Activated CD4-positive, alpha-beta T cell treated with anti-CD3 and anti-CD28 coated beads, Interleukin-2, Interleukin-4, amounts not matched to agents 100 ng/mL and 50 ng/mL, durations not matched to agents 16 hours and 8 hours (primary cell): ENCODE data around the gene COG4.
"Not testable (repeated sequence)": the region's sequence is repeated elsewhere in the genome, so short reads cannot be mapped to it uniquely, and the experiment has no call there.

ENCODE experiments used
- DNase-seq: peaks from one replicate; pipeline ENCODE4 v3.0.0-alpha.2; 2020; ENCODE audit warnings: low spot score

The COG4 gene

DNA sequence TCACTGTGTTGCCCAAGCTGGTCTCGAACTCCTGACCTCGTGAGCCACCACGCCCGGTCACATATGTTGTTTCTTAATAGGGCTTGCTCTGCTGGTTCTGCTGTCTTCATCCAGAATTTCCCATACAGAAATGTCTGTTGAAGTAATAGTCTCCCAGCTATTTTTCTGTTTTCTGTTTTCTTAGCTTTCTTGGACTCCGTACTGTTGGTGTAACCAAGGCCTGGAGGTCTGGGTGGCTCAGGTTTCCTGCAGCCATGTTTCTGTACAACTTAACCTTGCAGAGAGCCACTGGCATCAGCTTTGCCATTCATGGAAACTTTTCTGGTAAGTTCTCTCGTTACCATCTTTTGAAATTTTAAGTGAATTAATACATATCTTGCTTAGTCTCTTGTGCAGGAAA lies 3.0 kb upstream of the COG4 start:
- no peak for DNase-seq

DNA sequence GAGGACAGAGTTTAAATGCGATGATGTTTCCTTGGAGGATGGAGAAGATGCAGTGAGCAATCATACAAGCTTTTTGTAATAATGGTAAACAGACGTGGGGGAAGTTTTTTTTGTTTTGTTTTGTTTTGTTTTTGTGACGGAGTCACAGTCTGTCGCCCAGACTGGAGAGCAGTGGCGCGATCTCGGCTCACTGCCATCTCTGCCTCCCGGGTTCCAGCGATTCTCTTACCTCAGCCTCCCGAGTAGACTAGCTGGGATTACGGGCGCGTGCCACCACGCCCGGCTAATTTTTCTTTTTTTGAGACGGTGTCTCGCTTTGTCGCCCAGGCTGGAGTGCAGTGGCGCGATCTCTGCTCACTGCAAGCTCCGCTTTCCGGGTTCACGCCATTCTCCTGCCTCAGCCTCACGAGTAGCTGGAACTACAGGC lies 1.1 kb upstream of the COG4 start:
- not testable (repeated sequence) for DNase-seq

DNA sequence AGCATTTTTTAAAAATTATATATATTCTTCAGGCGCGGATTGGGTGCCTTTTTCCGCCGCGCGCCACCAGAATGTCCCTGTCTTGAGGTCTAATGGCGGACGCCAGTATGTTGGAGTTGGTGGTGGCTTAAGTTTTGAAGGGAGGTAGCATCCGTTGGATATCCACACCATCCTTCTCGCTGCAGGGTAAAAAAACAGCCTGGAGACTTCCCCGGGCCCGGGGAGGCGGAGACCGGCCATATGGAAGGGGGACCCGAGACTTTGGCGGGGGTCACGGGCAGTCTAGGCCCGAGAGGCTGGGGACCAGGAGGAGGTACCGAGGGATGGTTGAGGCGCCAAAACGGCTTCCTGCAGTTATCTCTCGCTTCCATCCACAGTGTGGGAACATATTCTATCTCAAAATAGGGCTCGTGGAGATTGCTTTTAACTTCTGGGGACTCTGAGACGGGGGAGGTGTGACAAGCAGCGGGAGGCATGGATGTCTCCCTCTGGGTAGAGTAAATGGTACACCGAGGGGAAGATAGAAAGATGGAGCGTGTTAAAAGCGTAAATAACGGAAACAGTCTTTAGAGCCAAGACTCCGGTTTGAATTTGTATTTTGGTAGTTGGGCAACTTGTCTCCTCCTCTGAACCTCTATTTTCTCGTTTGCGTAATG lies 517 bp upstream of the COG4 start, which contains the start of gene SF3B3:
SF3B3 (plus strand) TSS at position 74 of the 656 bp plus-strand sequence. CDS start 2,841 bp downstream, outside the sequence.
- DNase-seq: peak; percentile 73

DNA sequence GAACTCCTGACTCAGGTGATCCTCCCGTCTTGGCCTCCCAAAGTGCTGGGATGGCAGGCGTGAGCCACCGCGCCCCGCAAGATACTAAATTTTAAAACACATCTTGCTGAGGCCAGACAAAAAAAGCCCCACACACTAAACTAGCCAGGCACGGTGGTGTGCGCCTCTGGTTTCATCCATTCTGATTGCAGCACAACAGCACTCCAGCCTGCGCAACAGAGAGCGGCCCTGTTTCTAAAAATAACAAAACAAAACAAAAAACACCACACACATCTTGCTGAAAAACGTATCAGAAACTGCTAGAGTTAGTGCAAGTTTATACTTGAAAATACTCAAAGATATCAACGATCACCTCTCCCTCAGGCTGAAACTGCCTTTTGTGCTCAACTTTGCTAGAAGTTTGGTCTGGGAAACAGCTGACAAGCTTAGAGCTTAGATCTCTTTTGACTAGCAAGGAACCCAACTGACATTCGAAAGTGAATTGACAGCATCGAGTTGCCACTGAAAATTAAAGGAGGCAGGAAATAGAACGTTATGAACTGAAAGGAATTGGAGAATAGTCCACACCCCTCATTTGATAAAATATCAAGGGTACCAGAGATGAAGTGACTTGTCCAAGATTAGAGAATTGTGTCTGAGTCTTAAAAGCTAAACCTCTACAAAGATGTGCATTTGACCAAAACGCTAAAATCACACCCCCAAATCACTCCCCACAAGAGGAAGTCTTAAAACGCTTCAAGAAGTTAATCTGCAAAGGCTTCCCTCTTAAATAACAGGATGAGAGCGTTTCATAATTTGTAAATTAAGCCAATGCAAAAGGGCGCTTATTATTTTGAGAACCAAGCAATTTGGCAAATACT lies 908 bp downstream of the COG4 start:
- DNase-seq: peak; percentile 49

DNA sequence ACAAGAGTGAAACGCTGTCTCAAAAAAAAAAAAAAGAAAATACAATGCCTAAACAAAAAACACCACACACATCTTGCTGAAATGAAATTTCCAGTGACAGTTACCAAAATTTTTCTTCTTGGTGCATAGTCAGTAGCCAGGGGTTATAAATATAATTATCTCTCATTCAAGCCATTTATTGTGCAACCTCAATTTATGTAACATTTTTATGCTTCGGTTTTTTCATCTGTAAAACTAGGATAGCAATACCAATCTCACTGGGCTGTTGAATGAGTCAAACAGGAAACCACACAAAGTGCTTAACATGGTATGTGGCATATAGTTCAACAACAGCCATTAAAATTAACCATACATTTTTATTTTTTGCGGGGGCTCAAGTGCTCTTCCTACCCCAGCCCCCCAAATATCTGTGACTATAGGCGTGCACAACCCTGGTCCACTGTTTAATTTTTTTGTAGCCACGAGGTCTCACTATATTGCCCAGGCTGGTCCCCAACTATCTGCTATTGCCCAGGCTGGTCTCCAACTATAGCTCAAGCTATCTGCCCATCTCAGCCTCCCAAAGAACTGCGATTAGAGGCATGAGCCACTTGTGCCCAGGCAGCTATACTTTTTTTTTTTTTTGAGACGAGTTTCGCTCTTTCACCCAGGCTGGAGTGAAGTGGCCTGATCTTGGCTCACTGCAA lies 2.6 kb downstream of the COG4 start:
- peak; percentile 86 for DNase-seq

DNA sequence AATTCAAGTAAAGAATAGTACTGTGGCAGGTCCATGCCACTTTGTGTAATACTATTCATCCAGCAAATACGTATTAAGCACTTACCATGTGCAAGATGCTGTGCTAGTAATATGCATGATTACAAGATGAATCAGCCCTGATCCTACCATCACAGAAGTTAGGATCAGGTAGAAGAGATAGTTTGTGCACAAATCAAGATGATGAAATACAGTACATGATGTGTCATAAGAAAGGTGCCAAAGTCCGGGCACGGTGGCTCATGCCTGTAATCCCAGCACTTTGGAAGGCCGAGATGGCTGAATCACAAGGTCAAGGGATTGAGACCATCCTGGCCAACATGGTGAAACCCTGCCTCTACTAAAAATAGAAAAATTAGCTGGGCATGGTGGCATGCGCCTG lies 10.9 kb downstream of the COG4 start:
- no peak for DNase-seq

DNA sequence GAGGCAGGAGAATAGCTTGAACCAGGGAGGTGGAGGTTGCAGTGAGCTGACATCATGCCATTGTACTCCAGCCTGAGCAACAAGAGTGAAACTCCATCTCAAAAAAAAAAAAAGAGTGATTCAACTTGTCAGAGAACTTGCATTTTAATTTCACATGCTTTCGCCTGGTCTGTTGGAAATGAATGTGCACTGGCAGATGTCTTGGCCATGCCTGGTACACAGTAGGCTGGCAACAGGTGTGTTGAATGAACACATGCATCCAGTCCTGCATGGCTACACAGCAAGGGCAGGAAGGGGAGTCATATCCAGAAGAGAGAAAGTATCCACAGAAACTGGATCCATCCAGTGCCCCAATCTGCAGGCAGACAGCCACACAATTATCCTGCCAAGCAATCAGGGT lies 11.5 kb downstream of the COG4 start:
- DNase-seq: no peak

DNA sequence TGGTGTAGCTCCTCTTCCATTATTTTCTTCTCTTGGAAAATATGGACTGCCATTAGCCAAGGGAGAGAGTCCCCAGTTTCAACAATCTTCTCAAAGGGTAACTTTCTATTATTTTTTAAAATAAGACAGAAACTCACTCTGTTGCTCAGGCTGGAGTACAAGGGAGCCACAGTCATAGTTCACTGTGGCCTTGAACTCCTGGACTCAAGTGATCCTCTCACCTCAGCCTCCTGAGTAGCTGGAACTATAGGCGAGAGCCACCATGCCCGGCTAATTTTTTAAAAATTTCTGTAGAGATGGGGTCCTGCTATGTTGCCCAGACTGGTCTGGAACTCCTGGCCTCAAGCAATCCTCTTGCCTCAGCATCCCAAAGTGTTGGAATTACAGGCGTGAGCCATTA lies 13.1 kb downstream of the COG4 start:
- no peak for DNase-seq

DNA sequence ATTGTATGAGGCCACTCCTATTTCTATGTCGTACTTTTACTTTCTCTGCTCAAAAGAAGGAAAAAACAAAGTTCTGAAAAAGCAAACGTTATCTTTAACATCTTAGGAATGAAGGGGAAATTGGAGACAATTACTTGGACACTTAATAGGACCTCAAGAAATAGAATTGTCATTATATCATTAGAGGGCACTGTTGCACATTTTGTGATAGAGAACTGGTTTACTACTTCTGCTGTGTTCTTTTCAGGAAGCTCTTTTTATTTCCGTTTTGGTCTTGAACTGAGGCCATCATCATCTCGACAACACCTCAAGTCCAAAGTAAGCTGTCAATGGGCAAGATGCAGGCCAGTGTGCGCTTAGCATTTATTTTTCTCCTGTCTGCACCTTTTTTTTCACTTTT lies 14.6 kb downstream of the COG4 start:
- DNase-seq: peak; percentile 39

DNA sequence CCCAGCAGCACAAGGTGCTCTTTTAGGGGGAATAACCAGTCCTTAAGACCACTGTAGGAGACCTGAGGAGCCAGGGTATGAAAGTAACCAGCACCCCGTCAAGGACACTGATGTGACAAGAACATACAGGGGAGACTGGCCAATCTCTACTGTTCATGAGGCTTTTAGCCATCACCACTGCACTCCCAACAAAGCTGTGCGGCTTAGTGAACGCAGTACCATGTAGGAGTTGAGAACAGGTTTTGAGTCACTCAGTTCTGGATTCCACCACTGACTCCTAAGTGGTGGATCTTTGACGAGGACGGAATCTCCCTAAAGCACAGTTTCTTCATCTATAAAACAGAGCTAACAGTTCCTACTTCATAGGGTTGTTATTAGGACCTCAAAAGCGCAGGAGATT lies 26.8 kb downstream of the COG4 start:
- DNase-seq: no peak

DNA sequence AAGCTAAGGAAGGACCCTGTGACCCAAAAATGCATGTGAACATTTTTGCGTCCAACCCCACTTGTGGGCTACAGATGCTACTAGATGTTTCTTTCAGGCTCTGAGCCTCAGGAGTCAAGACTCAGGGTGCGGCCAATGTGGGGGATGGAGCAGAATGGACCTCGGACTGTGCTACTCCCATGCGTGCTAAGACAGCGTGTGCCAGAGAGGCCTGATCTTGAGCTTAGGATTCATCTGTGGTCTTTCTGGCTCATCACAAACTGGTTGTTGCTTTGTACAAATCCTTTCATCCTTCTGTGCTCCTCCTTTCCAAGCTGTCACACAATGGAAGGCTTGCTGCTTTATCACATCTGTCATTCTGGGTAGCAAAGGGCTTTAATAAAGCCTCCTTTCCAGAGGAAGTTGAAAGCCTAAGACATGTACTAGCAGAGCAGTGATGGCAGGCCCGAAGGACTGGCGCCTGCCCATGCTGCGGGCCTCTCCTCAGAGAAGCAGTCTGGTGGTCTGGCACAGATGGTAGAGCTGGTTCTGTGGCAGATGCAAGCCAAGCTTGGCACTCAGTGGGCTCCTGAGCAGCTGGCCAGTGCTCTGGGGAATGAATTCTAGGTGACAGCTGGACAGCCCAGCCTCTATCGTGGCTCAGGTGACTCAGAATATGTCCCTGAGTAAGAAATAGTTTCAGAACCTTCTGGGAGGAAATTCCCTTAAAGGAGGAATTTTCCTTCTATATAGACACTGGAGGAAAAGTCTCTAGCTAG lies 27.8 kb downstream of the COG4 start:
- no peak for DNase-seq

DNA sequence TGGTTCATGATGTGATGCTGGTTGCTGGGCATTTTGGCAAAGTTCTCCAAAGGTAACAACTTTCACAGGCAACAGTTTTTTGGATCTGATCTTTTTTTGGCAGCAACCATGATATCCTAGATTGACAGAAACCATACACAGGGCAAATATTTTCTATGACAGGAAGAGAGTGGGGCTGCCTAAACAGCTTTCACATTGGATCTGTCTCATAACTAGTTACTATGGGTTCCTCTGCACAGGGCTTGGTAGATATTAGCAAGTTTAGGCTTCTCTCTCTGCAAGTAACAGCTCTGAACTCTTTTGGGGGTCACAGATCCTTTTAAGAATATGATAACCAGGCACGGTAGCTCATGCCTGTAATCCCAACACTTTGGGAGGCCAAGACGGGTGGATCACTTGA lies 28.6 kb downstream of the COG4 start:
- no peak for DNase-seq

DNA sequence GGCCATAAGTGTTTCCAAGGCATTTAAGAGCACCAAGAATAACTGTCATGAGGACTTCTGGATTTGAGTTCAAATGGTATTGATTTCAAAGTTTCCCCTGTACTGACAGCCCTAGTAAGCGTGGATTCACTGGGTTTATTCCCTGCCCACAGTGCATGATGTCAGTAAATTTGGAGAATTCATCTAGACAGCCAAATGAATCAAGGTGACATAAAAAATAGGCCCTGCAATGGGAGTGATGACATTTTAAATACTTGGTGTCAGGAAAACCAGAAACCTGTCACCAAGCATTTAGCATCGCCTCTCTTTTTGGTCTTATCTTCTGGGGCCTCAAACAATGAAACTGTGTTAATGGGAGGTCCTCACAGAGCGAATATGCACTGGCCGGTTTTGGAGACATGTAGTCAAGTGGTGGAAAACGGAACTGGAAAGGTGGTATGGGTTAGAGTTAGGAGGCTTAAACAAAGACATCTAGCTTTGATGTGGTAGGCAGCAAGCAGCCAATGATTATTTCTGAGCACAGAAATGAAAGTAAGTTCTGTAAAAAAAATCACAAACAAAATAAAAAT lies 29.1 kb downstream of the COG4 start:
- peak; percentile 21 for DNase-seq

DNA sequence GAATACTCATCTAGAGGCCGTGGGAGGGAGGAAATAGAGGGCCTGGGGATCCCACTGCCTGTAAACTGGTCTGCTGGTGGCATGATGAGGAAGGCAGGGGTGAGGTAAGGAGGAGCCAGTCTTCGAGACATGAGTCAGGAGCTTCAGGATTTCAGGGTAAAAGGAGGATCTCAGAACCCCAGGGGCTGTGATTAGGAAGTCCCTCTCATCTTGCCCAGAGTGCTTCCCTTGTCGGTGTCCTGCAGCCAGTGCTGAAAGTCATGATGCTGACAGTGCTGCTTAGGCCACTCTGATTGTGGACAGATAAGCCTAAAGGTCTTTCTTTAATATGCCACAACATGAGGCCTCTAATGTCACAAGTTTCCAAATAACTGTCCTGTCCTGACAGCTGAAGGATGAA lies 29.6 kb downstream of the COG4 start:
- DNase-seq: no peak

DNA sequence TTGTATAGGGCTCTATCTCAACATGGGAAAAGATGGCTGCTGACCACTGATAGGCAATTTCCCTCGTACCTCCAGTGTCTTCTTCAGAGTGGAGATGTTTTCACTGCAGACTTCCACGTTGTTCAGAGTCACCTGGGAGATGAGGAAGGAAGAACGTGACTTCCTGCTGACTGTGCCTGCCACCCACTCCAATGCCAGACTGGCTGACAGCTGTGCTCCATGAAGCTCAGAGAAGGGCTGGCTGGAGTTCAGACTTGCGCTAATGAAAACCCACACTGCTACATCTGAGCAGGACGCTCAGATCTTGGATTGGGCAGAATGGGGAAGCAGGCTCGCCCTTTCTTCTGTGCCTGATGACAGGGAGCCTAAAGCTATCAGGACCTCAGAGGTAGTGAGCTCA lies 33.1 kb downstream of the COG4 start:
- no peak for DNase-seq

DNA sequence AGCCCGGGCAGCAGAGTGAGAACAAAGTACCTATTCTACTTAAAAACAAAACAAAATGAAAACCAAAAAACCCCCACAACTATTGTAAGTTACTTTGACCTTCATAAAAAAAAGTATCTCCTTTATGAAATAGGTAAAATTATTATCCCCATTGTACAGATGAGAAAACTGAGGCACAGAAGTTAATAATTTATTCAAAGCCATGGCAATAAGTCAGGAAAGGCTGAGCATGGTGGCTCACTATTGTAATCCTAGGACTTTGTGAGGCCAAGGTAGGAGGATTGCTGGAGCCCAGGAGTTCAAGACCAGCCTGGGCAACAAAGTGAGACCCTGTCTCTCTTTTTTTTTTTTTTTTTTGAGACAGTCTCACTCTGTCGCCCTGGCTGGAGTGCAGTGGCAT lies 38.5 kb downstream of the COG4 start:
- DNase-seq: no peak

DNA sequence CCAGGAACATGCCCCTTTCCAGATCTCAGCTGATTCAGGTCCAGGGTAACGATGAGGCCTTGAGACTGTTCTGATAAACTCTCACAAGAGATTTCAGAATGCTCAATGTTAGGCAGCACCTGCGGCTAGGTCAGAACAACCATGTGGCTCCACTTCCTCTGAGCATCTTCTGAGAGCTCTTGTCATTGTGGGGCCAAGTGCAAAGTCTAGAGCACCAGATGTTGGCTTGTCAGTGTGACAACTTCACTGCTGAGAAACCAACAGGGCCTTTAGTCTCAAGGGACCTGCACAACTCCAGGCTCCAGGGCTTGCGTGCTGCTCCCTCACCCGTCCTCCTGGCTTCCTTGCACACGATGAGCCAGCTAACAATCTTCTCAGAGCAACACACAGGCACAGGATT lies 39.9 kb downstream of the COG4 start:
- DNase-seq: no peak

DNA sequence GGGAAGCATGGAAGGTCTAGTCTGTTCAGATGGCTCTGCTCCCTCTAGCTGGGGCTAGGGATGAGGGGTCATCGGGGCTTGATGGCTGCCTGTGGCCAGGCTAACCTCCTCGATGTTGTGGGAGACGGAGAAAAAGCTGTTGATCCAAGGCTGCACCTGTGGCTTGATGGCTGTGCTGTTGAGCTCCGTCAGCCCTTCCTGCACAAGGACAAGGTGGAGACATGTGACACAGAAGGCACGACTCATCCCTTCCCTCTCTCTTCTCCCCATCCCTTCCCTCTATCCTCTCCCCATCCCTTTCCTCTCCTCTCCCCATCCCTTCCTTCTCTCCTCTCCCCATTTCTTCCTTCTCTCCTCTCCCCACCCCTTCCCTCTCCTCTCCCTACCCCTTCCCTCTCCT lies 40.7 kb downstream of the COG4 start:
- no peak for DNase-seq

DNA sequence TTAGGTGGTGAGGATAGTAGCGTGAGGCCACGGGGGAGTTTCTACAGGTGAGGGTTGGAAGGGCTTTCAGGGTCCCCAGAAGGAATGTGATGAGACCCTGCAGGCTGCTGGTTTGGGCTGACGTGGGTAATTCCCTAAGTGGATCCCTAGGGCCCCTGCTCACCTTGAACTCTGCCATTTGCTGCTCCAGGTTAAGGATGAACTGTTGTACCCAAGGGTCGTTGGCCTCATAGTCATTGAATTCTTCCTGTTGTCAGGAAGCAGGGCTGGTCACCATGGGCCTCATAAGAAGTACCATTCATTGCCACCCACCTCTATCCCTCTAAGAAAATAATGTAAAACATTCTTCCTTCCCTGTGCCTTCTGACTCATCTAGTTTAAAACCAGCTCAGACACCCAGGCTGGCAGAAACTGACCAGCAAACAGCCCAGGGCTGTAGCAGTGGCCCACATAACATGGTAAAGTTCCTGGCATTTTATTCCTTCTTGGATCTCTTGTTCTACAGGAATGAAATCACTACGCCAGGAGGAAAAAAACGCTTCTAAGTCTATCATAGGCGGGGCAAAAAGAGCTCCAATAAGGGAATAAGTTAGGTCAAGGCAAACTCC lies 41.3 kb downstream of the COG4 start:
- no peak for DNase-seq

DNA sequence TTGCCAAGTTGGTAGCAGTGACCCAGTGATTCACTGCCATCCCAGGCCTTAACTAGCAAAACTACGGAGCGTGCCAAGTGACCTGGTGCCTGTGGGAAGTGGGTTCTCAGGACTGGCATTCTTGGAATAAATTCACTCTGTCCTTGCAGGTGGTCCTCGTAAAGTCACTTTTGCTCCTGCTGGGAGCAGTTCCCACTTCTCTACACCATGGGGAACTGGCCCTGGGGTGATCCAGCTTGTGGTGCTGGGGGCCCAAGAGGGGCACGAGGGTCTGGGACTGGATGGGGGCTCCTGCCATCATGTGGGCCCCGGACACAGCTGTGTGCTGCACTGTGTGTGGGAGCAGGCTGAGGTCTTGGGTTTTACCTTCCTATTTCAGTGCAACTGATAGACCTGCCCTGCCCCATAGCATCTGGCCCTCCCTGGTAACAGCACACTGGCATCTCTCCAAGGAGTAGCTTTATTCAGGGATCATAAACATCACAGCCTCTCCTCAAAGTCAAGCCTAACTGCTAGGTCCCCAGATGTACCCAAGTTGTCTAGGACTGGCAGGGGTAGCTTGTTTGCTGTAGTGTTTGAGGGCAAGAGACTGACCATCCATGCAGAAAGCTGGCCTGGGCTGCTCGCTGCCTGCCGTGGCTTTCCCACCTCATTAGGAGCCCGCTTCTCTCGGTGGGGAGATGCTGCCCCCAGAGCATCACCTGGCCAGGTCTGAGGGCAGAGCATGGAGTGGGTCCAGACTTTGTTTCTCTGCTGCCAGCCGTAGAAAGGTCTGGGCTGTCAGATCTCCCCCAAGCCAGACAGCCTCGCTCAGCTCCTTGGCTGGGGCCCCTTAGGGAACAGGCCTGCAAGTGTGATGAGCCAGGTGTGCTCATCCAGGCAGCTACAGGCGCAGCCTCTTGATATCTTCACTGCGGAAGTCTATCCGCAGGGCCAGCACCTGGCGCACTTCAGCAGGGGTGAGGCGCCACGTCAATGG lies 42.9 kb downstream of the COG4 start:
- no peak for DNase-seq
